ENCODE results near the gene ZNF532. TPM values are rescaled to one million over a fixed set of nuclear protein-coding genes. Genes with fewer than 3 reads are reported as not detected.

Gene ZNF532
- polyA plus RNA-seq, 3 donors = 0.76 to 18.5 (median 1.7) TPM

DNA sequence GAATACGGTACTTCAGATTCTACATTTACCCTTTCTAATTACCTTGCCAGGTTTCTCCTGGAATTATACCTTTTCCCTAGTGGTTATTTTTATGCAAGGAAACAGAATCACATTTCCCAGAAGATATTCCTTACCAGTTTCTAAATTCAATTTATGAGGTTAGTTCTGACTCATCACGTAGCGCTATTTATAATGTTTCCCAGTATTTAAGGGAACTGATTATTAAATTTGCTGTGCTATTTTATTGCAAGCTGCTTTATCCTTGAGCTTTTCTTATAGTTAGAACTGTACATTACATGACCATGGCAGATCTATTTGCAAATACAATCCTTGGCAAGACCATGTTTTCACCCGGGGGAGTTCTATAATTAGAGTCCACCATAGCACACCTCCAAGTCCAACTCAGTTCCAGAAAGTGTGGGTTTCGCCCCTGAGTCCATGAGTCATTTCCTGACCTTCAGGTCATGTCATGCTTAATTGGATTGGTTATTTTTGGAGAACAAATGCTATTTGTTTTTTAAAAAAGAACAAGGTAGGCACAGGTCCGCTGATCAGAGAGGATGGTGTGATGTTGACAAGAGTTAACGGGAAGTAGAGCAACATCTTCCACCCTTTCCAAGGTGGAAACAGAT, 126.6 kb downstream of the ZNF532 start:
- Mint-ChIP-seq H3K27ac (no peak overlapping the region), H3K4me1 (peaks cover 12% of the 10 kb centered on the region), H3K4me3 (no peak overlapping the region), H3K36me3 (no peaks in the 10 kb centered on the region), H3K9me3 (peaks cover 2 to 19% (median 8%) of the 10 kb centered on the region in 7 donors), H3K27me3 (ENCODE audit: low read depth in 3 of 3) (peaks cover 0 to 4% (median 1%) of the 10 kb centered on the region in 3 donors)
- H3K79me2 ChIP-seq (ENCODE audit: insufficient read depth, low read length) = no peaks in the 10 kb centered on the region
- H3K9me3 ChIP-seq (replicated peaks in 1 of 2; ENCODE audit: control insufficient read depth in 1 of 2, insufficient read depth in 1 of 2, low read length in 2 of 2) = peaks cover 0 to 2% of the 10 kb centered on the region in 2 donors
- H3K4me1 ChIP-seq (ENCODE audit: control insufficient read depth in 1 of 2, insufficient read depth in 2 of 2, low read length in 2 of 2) = no peaks in the 10 kb centered on the region
- H3K9ac ChIP-seq (ENCODE audit: insufficient read depth, low read length, poor library complexity, severe bottlenecking) = no peak overlapping the region
- H3K27ac ChIP-seq (ENCODE audit: low read depth in 1 of 2, low read length in 2 of 2) = no peak overlapping the region
- H4K20me1 ChIP-seq (ENCODE audit: insufficient read depth, low read length) = no peaks in the 10 kb centered on the region
- no peak overlapping the region for H2AFZ ChIP-seq (ENCODE audit: insufficient read depth, low read depth, low read length, poor library complexity, severe bottlenecking)
- TF ChIP-seq, protein P1, sequence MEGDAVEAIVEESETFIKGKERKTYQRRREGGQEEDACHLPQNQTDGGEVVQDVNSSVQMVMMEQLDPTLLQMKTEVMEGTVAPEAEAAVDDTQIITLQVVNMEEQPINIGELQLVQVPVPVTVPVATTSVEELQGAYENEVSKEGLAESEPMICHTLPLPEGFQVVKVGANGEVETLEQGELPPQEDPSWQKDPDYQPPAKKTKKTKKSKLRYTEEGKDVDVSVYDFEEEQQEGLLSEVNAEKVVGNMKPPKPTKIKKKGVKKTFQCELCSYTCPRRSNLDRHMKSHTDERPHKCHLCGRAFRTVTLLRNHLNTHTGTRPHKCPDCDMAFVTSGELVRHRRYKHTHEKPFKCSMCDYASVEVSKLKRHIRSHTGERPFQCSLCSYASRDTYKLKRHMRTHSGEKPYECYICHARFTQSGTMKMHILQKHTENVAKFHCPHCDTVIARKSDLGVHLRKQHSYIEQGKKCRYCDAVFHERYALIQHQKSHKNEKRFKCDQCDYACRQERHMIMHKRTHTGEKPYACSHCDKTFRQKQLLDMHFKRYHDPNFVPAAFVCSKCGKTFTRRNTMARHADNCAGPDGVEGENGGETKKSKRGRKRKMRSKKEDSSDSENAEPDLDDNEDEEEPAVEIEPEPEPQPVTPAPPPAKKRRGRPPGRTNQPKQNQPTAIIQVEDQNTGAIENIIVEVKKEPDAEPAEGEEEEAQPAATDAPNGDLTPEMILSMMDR (IDR thresholded peaks at IDR 0.05) = no peak
- H3K27me3 ChIP-seq (ENCODE audit: control insufficient read depth in 2 of 2, insufficient read depth in 2 of 2, low read length in 2 of 2) = no peaks in the 10 kb centered on the region
- no peak overlapping the region for H3K4me3 ChIP-seq (replicated peaks in 1 of 3; ENCODE audit: low read depth in 2 of 3, low read length in 3 of 3)
- intact Hi-C loops (cut with micrococcal nuclease) = no loop called here
- WGBS (ENCODE audit: insufficient coverage) = no CpG with 5 or more reads among the region's 7 CpGs
- no peaks in the 10 kb centered on the region for H3K36me3 ChIP-seq (replicated peaks in 1 of 2; ENCODE audit: control insufficient read depth in 1 of 2, insufficient read depth in 2 of 2, low read length in 2 of 2)
- H3K4me2 ChIP-seq (replicated peaks; ENCODE audit: extremely low read depth, low read length, poor library complexity, severe bottlenecking) = no peak overlapping the region
- no peak for DNase-seq

DNA sequence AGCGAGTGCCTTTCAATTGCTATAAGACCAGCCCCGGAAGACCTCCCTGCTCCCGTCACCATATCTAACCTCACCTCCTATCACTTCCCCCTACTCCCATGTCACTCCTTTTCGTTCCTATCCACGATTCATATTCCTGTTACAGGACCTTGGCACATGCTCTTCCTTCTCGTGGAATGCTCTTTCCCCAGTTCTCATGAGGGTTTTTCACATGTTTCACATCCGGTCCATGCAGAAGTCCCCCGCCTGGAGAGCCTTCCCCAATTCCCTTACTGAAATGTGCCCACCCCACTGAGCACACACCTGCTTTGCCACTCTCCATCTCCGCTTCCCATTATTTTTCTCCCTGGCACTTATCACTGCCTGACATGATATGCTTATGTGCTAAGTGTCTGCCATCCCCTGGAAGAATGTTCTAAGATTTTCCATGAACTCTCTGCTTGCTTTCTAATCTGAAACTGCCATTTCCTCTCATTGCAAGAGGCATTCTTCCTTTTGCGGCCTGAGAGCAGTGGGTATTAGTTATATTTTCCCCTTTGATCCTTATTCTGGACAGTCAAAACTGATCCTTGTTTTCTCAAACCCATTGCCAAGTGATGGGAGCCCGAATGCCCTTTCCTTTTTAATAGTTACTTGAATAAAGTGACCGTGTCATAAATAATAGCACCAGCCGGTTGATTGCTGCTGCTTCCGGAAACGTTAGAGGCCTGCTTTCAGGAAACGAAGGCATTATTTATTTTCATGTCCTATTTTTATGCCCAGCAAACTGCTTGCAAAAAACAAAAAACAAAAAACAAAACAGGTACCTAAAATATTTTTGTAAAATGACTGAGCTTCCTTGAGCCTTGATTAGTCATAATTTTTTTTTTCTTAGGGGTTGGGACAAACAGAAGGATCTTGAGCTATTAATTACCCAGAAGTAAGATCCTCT, 127.9 kb downstream of the ZNF532 start:
- no peaks in the 10 kb centered on the region for H3K36me3 Mint-ChIP-seq
- Histone ChIP-seq H3K9ac (ENCODE audit: insufficient read depth, low read length, poor library complexity, severe bottlenecking) (no peak overlapping the region), H3K4me2 (replicated peaks; ENCODE audit: extremely low read depth, low read length, poor library complexity, severe bottlenecking) (peak overlapping the region; percentile 16), H3K79me2 (ENCODE audit: insufficient read depth, low read length) (no peaks in the 10 kb centered on the region), H3K36me3 (replicated peaks in 1 of 2; ENCODE audit: control insufficient read depth in 1 of 2, insufficient read depth in 2 of 2, low read length in 2 of 2) (no peaks in the 10 kb centered on the region), H3K27me3 (ENCODE audit: control insufficient read depth in 2 of 2, insufficient read depth in 2 of 2, low read length in 2 of 2) (no peaks in the 10 kb centered on the region), H3K27ac (ENCODE audit: low read depth in 1 of 2, low read length in 2 of 2) (no peak overlapping the region), H3K4me3 (replicated peaks in 1 of 3; ENCODE audit: low read depth in 2 of 3, low read length in 3 of 3) (no peak overlapping the region), H4K20me1 (ENCODE audit: insufficient read depth, low read length) (no peaks in the 10 kb centered on the region), H3K9me3 (replicated peaks in 1 of 2; ENCODE audit: control insufficient read depth in 1 of 2, insufficient read depth in 1 of 2, low read length in 2 of 2) (no peaks in the 10 kb centered on the region), H2AFZ (ENCODE audit: insufficient read depth, low read depth, low read length, poor library complexity, severe bottlenecking) (peak overlapping the region; percentile 3), H3K4me1 (ENCODE audit: control insufficient read depth in 1 of 2, insufficient read depth in 2 of 2, low read length in 2 of 2) (no peaks in the 10 kb centered on the region)
- TF ChIP-seq, protein P1 (IDR thresholded peaks at IDR 0.05) = no peak
- H3K27ac Mint-ChIP-seq = no peak overlapping the region
- H3K27me3 Mint-ChIP-seq (ENCODE audit: low read depth in 3 of 3) = peaks cover 0 to 4% (median 1%) of the 10 kb centered on the region in 3 donors
- WGBS (ENCODE audit: insufficient coverage) = 59% methylated on average over 15 of the region's 16 CpGs
- peaks cover 1 to 17% (median 8%) of the 10 kb centered on the region in 7 donors for H3K9me3 Mint-ChIP-seq
- no peak overlapping the region for H3K4me3 Mint-ChIP-seq
- no peak for DNase-seq
- intact Hi-C loops (cut with micrococcal nuclease) = no loop called here
- H3K4me1 Mint-ChIP-seq = peaks cover 12% of the 10 kb centered on the region

Measured in CD14-positive monocyte (primary cell).